Endodermal cell (in vitro differentiated cells): Measurements from ENCODE around the gene ZNF182. TPM values are rescaled to one million over a fixed set of nuclear protein-coding genes. Genes with fewer than 3 reads are reported as not detected.
"Not testable (repeated sequence)": the region's sequence is repeated elsewhere in the genome, so short reads cannot be mapped to it uniquely, and the experiment has no call there.

Experiments used
- DNase-seq: peaks from one replicate; pipeline ENCODE4 v3.0.0-alpha.2; 2017
- H3K27ac ChIP-seq: 2 replicates; pipeline ENCODE4 v1.5.1; 2013; ENCODE audit warnings: mild to moderate bottlenecking, low read depth, low read length, moderate library complexity
- H3K27me3 ChIP-seq: 2 replicates; pipeline ENCODE4 v1.6.1; 2013; ENCODE audit warnings: mild to moderate bottlenecking, low read length, moderate library complexity; ENCODE audit not compliant: insufficient read depth, control insufficient read depth, poor library complexity, severe bottlenecking
- H3K36me3 ChIP-seq: 2 replicates; pipeline ENCODE4 v1.7.0; 2013; ENCODE audit warnings: mild to moderate bottlenecking, low read length, moderate library complexity; ENCODE audit not compliant: control insufficient read depth, insufficient read depth
- H3K4me1 ChIP-seq: one replicate; pipeline ENCODE4 v1.7.0; 2013; ENCODE audit warnings: low read length; ENCODE audit not compliant: control insufficient read depth, insufficient read depth
- H3K4me3 ChIP-seq: 2 replicates; pipeline ENCODE4 v1.5.1; 2013; ENCODE audit warnings: mild to moderate bottlenecking, low read length, moderate library complexity
- H3K9ac ChIP-seq: 2 replicates; pipeline ENCODE4 v1.6.1; 2013; ENCODE audit warnings: mild to moderate bottlenecking, low read length, moderate library complexity; ENCODE audit not compliant: poor library complexity, severe bottlenecking; ENCODE audit errors: extremely low read depth
- H3K9me3 ChIP-seq: 2 replicates; pipeline ENCODE4 v1.6.1; 2013; ENCODE audit warnings: mild to moderate bottlenecking, low read length, moderate library complexity; ENCODE audit not compliant: control insufficient read depth
- H3K27ac Mint-ChIP-seq: 2 replicates; pipeline ENCODE4 v1.8.0; 2020; ENCODE audit warnings: mixed read lengths
- H3K27me3 Mint-ChIP-seq: 2 replicates; pipeline ENCODE4 v1.8.0; 2021; ENCODE audit warnings: mild to moderate bottlenecking, mixed read lengths; ENCODE audit not compliant: insufficient read depth
- H3K36me3 Mint-ChIP-seq: 2 replicates; pipeline ENCODE4 v1.8.0; 2020; ENCODE audit warnings: low read depth, mixed read lengths
- H3K4me1 Mint-ChIP-seq: 2 replicates; pipeline ENCODE4 v1.8.0; 2020; ENCODE audit warnings: mixed read lengths
- H3K4me3 Mint-ChIP-seq: 2 replicates; pipeline ENCODE4 v1.8.0; 2020; ENCODE audit warnings: mild to moderate bottlenecking, moderate library complexity, mixed read lengths
- H3K9me3 Mint-ChIP-seq: 2 replicates; pipeline ENCODE4 v1.8.0; 2020; ENCODE audit warnings: mild to moderate bottlenecking, mixed read lengths
- CTCF ChIP-seq: fragments of 200-600 bp; sonication (generic); conservative IDR thresholded peaks from 2 replicates; pipeline ENCODE4 v1.5.0; 2021; ENCODE audit warnings: antibody characterized with exemption, mild to moderate bottlenecking
- WGBS, 2 experiments: methylation state at CpG; one replicate each; pipeline versions ENCODE4 v1.1.5 to v1.1.7; 2013; ENCODE audit warnings: missing lambda C conversion rate in 2 of 2, mixed read lengths in 1 of 2; ENCODE audit not compliant: insufficient coverage in 1 of 2, insufficient read length in 1 of 2; 5-methylcytosine and 5-hydroxymethylcytosine counted together
- total RNA-seq, 2 donors: library from RNA; stranded (reverse); fragmentation: NEBNext Ultra II Directional in 1 of 2; extraction: Animal tissue kit (Norgen Biotek cat#: 25700) in 1 of 2; gene quantifications; 2 replicates in 1 of 2; 3 replicates in 1 of 2; pipeline ENCODE4 v1.2.1, GENCODE V29; 2021

ZNF182 gene
- total RNA-seq, 2 donors from 2014 or later = 5.8 to 10.5 TPM

- TF ChIP-seq CTCF = no peak
- Mint-ChIP-seq H3K4me3 (no peak overlapping the region), H3K4me1 (peaks cover 5% of the 10 kb centered on the region), H3K9me3 (peaks cover 52% of the 10 kb centered on the region), H3K36me3 (peaks cover 5% of the 10 kb centered on the region), H3K27ac (peak overlapping the region; percentile 92), H3K27me3 (no peaks in the 10 kb centered on the region)
- Histone ChIP-seq H3K9me3 (no peaks in the 10 kb centered on the region), H3K9ac (peak overlapping the region; percentile 72), H3K4me3 (no peak overlapping the region), H3K27me3 (no peaks in the 10 kb centered on the region), H3K36me3 (no peaks in the 10 kb centered on the region), H3K27ac (peak overlapping the region; percentile 63), H3K4me1 (peaks cover 2% of the 10 kb centered on the region)
- WGBS, 2 experiments = 25 to 40% methylated on average over 2 to 3 of the region's 4 CpGs
- DNase-seq = peak; percentile 68
Measured at GRCh38 chrX:48043056-48043455, 39.3 kb upstream of the ZNF182 start.

- Histone ChIP-seq H3K4me1 (no peaks in the 10 kb centered on the region), H3K9ac (no peak overlapping the region), H3K27me3 (no peaks in the 10 kb centered on the region), H3K4me3 (no peak overlapping the region), H3K9me3 (no peaks in the 10 kb centered on the region), H3K36me3 (no peaks in the 10 kb centered on the region), H3K27ac (no peak overlapping the region)
- Mint-ChIP-seq H3K9me3 (peaks cover 48% of the 10 kb centered on the region), H3K27ac (no peak overlapping the region), H3K27me3 (no peaks in the 10 kb centered on the region), H3K4me1 (no peaks in the 10 kb centered on the region), H3K36me3 (no peaks in the 10 kb centered on the region), H3K4me3 (no peak overlapping the region)
- no peak for DNase-seq
- no peak for TF ChIP-seq CTCF
- WGBS, 2 experiments = 75% methylated on average over 4 of the region's 4 CpGs; no CpG with 5 or more reads in 1 of the 2 experiments
Measured at GRCh38 chrX:48035891-48036290, 32.1 kb upstream of the ZNF182 start.

- H3K27me3 ChIP-seq, H3K9me3 ChIP-seq, H3K27me3 Mint-ChIP-seq, H3K4me3 Mint-ChIP-seq, DNase-seq, H3K27ac ChIP-seq, H3K4me1 ChIP-seq, H3K36me3 Mint-ChIP-seq, H3K4me3 ChIP-seq, H3K27ac Mint-ChIP-seq, H3K4me1 Mint-ChIP-seq, H3K9ac ChIP-seq, H3K36me3 ChIP-seq: not testable (repeated sequence)
- WGBS, 2 experiments = 92% methylated on average over 7 of the region's 10 CpGs; no CpG with 5 or more reads in 1 of the 2 experiments
- peaks cover 59% of the 10 kb centered on the region for H3K9me3 Mint-ChIP-seq
Measured at GRCh38 chrX:48030641-48031173, 26.9 kb upstream of the ZNF182 start.

- DNase-seq = no peak
- Histone ChIP-seq H3K4me3 (no peak overlapping the region), H3K27ac (no peak overlapping the region), H3K9ac (no peak overlapping the region), H3K27me3 (no peaks in the 10 kb centered on the region), H3K9me3 (no peaks in the 10 kb centered on the region), H3K36me3 (no peaks in the 10 kb centered on the region), H3K4me1 (no peaks in the 10 kb centered on the region)
- no peaks in the 10 kb centered on the region for H3K27me3 Mint-ChIP-seq
- no peaks in the 10 kb centered on the region for H3K4me1 Mint-ChIP-seq
- no peak overlapping the region for H3K4me3 Mint-ChIP-seq
- no peaks in the 10 kb centered on the region for H3K36me3 Mint-ChIP-seq
- peaks cover 59% of the 10 kb centered on the region for H3K9me3 Mint-ChIP-seq
- no peak overlapping the region for H3K27ac Mint-ChIP-seq
- 94 to 100% methylated on average over 1 to 10 of the region's 10 CpGs for whole genome bisulfite sequencing, 2 experiments
- TF ChIP-seq CTCF = no peak
Measured at GRCh38 chrX:48030237-48030636, 26.4 kb upstream of the ZNF182 start.
